Stimulated activated CD4-positive, alpha-beta T cell treated with anti-CD3 and anti-CD28 coated beads, Interleukin-4, amount 100 ng/mL, for 4 hours (primary cell): Measurements from ENCODE around the gene STK32B.

Experiments
- DNase-seq, 2 experiments: peaks; one replicate each; pipeline ENCODE4 v3.0.0-alpha.2; 2020

Gene STK32B

GRCh38 chr4:5371415-5372190, 320.3 kb downstream of the STK32B start:
- DNase-seq: no peak

GRCh38 chr4:5372198-5372597, 320.9 kb downstream of the STK32B start:
- DNase-seq: no peak

GRCh38 chr4:5373327-5373726, 322.0 kb downstream of the STK32B start:
- DNase-seq: no peak

- no peak for DNase-seq
Observed at GRCh38 chr4:5374592-5374991, 323.3 kb downstream of the STK32B start.

- DNase-seq: no peak
Observed at GRCh38 chr4:5374994-5375393, 323.7 kb downstream of the STK32B start.

GRCh38 chr4:5376015-5376414, 324.7 kb downstream of the STK32B start:
- DNase-seq: no peak

GRCh38 chr4:5378002-5378401, 326.7 kb downstream of the STK32B start:
- DNase-seq: no peak

- DNase-seq: no peak
Observed at GRCh38 chr4:5379895-5380294, 328.6 kb downstream of the STK32B start.

- DNase-seq: no peak
Observed at GRCh38 chr4:5381961-5382441, 330.7 kb downstream of the STK32B start.

GRCh38 chr4:5383191-5383980, 332.1 kb downstream of the STK32B start:
- no peak for DNase-seq

- peak in 1 of 2 experiments; percentile 2 for DNase-seq
Observed at GRCh38 chr4:5385741-5386311, 334.5 kb downstream of the STK32B start.

GRCh38 chr4:5386921-5387320, 335.6 kb downstream of the STK32B start:
- no peak for DNase-seq

GRCh38 chr4:5387457-5387856, 336.2 kb downstream of the STK32B start:
- DNase-seq: no peak

GRCh38 chr4:5389756-5390310, 338.6 kb downstream of the STK32B start:
- no peak for DNase-seq

GRCh38 chr4:5391492-5391891, 340.2 kb downstream of the STK32B start:
- DNase-seq: no peak

GRCh38 chr4:5393911-5394513, 342.7 kb downstream of the STK32B start:
- no peak for DNase-seq

GRCh38 chr4:5395781-5396180, 344.5 kb downstream of the STK32B start:
- DNase-seq: no peak

GRCh38 chr4:5398056-5398455, 346.8 kb downstream of the STK32B start:
- no peak for DNase-seq

- DNase-seq: no peak
Observed at GRCh38 chr4:5399124-5399523, 347.8 kb downstream of the STK32B start.

GRCh38 chr4:5399790-5400421, 348.6 kb downstream of the STK32B start:
- no peak for DNase-seq

GRCh38 chr4:5403746-5404497, 352.6 kb downstream of the STK32B start:
- no peak for DNase-seq

- DNase-seq: no peak
Observed at GRCh38 chr4:5409237-5409636, 358.0 kb downstream of the STK32B start.
